GM18867 (cell line): ENCODE results near the gene PRKG2.

ENCODE experiments used
- ATAC-seq: cut with Tn5 transposase; IDR thresholded peaks from one replicate; pipeline ENCODE4 v1.9.1; 2021; ENCODE audit warnings: mild to moderate bottlenecking, moderate library complexity; ENCODE audit not compliant: unreplicated experiment

The PRKG2 gene

GRCh38 chr4:81040012-81040659 lies 174.9 kb downstream of the PRKG2 start:
- peak; percentile 68 for ATAC-seq

GRCh38 chr4:81039351-81039972 lies 175.6 kb downstream of the PRKG2 start:
- ATAC-seq = no peak

- ATAC-seq = no peak
Observed at GRCh38 chr4:81038636-81039350, 176.2 kb downstream of the PRKG2 start.
